Measurements from ENCODE around the gene WDR62.
"Not testable (repeated sequence)": the region's sequence is repeated elsewhere in the genome, so short reads cannot be mapped to it uniquely, and the experiment has no call there.

The WDR62 gene

DNA sequence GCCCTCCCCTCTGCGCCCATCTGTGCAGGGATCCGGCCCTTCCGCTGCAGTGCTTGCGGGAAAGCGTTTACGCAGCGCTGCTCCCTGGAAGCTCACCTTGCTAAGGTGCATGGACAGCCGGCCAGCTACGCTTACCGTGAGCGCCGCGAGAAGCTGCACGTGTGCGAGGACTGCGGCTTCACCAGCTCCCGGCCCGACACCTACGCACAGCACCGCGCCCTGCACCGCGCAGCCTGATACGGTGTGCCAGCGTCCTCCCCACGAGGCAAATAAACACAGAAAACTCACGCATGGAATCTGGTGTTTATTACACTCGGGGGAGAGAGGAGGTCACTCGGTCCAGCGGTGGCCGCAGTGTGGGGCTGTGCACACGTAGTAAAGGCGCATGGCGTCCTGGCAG lies 58.7 kb downstream of the WDR62 start:
- no peak for DNase-seq

DNA sequence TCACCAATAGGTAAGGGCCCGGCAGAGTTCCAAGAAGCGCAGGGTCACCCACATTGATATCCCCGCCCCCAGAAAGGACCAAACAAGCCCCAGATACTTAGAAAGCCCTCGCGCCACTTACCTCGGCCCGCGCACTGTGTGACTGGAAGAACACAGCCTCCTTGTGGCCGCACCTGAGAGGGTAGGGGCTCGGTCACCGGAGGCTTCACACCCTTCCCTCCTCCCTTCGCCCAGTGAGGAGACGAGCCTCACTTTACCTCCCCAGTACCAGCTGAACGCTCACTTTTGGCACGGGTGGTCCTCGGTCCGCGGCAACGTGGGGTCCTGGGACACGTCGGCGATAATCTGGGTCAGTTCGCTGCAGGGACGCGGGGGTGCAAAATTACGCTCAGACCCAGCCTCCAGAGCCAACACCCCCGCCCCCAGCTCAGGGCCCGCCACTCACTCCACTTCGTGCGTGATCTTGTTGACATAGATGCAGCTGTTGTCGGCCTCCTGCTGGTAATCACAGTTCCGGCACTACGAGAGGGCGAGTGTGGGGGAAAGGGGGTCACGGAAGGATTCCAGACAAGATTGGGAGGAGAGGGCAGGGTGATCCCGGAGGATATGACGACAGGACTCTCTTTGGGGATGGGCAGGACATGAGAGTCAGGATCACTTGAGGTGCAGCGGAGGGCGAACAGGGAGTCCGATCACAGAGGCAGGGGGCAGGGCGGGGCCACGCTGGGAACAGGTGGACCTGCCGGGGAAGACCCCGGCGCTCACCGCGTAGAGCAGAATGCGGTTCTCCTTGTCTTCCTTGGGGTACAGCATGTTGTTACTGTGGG lies 59.4 kb downstream of the WDR62 start:
- no peak for DNase-seq

DNA sequence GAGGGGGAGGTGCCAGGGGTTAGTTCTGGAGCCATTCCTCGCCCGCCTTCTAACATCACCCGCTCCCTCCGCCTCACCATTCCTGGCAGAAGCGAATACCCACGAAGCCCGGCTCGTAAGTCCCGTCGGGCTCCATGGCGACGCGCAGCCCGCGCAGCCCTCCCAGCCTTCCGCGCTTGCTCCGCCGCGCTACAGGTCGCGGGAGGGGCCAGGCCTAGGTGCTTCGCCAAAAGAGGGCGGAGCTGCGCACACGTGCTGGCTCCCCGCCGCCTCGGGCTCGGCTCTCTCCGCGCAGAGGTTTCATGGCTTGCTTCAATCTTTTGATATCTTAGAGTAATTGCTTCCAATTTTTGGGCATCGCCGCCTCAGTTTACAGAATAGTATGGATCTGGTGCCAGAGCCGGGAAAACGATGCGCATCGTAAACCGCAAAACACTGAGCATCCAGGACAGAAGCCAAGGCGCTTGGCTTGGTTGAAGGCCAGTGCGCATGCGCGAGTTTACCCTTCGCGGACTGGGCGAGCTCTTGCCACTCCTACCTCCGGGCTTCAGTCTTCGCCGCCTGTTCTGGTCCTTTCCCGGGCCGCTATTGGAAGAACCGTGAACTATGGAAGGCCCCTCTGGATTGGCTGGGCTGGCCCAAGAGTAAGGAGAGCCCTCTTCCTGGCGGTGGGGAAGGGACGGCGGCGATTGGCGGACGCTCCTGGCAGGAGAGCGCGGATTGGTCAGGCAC lies 60.2 kb downstream of the WDR62 start, which contains the start of gene POLR2I:
Gene POLR2I, minus strand, starts transcription at position 155 of the 732 bp plus-strand sequence. Its CDS starts 19 bp downstream, at position 136.
- DNase-seq: peak; percentile 100

DNA sequence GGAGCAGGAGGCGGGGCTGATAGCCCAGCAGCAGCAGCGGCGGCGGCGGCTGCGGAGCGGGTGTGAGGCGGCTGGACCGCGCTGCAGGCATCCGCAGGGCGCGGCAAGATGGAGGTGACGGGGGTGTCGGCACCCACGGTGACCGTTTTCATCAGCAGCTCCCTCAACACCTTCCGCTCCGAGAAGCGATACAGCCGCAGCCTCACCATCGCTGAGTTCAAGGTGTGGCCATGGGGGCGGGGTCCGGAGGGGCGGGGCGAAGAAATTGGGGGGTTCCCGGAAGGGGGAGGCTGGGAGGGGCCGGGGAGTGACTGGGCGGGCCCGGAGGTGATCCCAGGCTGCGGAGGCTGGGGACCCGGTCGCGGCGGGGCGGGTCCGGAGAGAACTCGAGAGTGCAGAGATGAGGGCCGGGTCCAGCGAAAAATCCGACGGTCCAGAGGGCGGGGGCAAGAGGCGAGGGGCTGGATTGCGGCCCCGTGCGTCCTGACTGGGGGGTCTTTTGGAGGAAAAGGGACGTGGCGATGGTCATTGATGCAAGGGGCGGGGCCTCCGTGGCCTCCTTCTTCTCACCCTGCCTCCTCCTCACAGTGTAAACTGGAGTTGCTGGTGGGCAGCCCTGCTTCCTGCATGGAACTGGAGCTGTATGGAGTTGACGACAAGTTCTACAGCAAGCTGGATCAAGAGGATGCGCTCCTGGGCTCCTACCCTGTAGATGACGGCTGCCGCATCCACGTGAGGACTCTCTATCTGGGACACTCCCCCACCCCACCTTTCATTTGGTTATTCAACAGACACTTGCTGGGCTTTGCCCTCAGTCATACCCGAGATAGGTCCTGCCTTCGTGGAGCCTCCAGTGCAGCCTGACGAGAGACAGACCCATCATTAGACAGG lies 61.0 kb downstream of the WDR62 start, which contains the start of gene TBCB:
Gene TBCB, plus strand, starts transcription at position 16 of the 891 bp plus-strand sequence. Its CDS starts 93 bp downstream, at position 109.
- peak; percentile 6 for DNase-seq

DNA sequence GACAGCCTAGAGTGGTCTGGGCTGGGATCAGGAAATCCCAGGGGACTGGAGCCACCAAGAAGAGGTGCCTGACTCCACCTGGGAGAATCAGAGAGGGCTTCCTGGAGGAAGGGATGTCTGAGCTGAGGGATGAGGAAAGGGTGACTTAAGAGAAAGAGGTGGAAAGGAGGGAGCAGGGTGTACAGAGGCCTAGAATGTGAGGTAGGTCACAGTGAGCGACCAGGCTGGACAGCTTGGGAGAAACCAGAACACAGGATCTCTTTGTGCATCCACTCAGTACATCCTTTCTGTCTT lies 61.6 kb downstream of the WDR62 start:
- DNase-seq: no peak

DNA sequence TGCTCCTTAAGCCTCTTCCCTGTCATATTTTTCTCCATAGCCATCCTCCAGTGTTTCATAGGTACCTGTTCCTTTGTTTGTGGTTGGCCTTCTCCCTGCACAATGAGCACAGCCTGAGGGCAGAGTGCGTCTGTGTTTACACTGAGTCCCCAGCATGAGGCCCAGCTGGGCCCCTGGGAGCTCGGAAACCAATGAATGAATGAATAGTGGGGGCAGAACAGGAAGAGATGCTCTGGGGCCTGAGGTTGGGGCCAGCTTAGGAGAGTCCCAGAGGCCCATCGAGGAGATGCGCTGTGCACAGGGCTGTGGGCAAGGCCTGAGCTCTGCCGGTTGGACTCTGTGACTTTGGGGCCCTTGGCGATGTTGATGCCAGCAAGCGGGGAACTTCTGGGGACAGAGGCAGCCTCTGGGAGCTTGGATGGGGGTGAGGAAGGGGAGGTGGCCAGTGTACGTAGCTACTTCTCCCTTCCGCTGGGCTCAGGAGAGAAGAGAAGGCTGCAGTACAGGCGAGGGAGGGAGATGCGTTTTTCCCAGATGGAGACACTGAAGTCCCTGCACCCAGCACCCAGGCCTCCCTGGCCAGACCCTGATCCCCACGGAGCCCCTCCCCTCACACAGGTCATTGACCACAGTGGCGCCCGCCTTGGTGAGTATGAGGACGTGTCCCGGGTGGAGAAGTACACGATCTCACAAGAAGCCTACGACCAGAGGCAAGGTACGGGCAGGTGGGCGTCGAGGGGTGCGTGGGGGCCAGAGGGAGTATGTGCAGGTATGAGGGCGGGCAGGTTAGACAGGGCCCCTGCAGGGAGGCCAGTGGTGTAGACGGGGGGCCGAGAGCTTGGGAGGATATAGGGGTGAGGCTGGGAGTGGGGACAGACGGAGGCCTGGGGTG lies 65.6 kb downstream of the WDR62 start:
- no peak for DNase-seq

DNA sequence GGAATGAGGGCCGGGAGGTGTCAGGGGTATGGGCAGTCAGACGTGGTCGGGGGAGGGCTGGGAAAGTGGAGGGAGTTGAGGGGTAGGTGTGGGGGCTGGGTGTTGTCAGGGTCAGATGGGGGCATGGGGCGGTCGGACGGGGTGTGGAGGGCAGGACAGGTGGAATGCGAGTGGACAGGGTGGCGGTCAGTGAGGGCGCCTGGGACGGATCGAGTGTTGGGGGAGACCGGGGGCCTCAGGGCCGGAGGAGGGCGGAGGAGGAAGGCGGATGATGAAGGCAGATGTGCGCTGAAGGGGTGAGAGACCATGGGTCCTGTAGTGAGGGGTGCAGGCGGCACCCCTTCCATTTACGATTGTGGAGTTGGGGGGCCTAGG lies 66.3 kb downstream of the WDR62 start:
- no peak for DNase-seq

DNA sequence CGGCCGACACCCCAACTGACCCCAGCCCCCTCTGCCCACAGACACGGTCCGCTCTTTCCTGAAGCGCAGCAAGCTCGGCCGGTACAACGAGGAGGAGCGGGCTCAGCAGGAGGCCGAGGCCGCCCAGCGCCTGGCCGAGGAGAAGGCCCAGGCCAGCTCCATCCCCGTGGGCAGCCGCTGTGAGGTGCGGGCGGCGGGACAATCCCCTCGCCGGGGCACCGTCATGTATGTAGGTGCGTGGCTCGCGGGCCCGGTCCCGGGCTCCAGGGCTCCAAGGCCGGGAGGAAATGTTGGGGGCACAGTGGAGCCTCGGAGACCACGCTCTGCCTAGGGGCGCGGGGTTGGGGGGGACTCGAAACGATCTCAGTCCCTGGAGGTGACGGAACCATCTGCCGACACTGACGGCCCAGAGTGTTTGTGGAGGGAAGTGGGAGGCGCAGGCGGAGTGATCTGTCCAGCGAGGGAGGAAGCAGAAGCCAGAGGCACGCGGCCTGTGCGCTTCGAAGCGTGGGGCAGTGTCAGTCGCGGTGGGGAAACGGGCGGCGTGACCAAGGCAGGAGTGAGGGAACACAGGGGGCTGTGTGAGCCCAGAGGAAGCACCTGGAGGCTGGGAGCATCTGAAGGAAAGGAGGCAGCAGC lies 66.9 kb downstream of the WDR62 start:
- no peak for DNase-seq

DNA sequence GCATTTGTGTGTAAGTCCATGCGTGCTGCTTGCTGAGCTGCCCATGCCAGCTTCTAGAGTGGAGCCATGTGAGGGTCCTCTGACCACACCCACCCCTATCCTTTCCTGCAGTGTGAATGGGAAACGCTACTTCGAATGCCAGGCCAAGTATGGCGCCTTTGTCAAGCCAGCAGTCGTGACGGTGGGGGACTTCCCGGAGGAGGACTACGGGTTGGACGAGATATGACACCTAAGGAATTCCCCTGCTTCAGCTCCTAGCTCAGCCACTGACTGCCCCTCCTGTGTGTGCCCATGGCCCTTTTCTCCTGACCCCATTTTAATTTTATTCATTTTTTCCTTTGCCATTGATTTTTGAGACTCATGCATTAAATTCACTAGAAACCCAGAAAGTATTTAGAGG lies 70.9 kb downstream of the WDR62 start:
- DNase-seq: no peak

DNA sequence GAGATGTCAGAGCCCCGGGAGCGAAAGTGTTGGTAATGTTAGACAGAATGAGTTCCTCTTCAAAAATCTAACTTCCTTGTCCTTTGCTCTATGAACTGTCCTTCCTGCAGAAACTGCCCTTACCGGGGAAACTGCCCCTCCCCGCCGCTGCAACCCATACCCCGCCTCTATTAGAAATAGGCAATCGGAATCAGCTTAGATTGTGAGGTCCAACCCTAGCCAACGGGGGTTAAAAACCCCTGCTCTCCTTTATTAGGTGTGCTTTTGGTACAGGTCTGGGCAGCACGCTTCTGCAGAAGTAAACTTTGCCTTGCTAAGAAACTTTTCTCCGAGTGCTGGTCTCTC lies 73.7 kb downstream of the WDR62 start:
- DNase-seq: peak; percentile 65

DNA sequence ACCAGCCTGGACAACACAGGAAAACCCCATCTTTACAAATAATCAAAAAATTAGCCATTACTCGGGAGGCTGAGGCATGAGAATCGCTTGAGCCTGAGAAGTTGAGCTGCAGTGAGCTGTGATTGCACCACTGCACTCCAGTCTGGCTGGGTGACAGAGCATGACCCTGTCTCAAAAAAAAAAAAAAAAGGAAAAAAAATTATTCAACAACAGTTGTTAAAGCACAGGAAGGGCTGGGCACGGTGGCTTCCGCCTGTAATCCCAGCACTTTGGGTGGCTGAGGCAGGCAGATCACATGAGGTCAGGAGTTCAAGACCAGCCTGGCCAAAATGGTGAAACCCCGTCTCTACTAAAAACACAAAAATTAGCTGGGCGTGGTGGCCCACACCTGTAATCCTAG lies 76.5 kb downstream of the WDR62 start:
- DNase-seq: peak; percentile 78

DNA sequence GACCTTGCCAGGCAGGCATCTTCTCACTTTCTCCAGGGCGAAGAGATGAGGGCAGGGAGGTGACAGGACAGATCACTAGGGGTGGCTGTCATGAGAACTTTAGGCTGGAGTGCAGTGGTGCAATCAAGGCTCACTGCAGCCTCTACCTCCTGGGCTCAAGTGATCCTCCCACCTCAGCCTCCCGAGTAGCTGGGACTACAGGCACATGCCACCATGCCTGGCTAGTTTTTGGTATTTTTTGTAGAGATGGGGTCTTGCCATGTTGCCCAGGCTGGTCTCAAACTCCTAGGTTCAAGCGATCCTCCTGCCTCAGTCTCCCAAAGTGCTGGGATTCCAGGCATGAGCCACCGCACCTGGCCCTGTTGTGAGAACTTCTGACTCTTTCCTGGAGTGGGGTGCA lies 80.2 kb downstream of the WDR62 start:
- DNase-seq: not testable (repeated sequence)

DNA sequence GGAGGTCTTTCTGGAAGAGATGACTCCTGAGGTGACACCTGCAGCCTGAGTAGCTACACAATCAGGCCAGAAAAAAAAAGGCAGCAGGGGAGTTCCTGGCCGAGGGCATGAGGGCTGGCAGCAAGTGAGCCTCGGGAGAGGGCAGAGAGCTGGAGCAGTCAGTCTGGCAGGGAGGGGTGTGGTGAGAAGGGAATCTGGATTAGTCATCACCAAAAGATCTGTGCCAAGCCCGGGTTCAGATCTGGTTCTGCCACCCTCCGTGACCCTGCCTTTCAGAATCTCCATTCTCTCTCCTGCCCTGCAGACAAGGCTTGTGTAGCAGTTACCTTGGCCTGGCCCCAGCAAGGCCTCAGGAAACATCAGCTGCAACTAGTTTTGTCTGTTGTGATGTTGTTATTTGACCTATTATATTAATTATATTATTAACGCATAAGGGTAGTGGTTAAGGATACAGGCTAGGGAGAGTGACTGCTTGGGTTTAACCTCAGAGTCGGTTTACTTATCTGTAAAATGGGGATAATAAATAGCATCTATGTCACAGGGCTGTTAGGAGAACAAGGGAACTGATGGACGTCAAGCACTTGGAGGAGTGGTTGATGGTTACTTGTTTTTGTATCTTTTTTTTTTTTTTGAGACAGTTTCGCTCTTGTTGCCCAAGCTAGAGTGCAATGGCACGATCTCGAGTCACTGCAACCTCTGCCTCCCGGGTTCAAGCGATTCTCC lies 82.4 kb downstream of the WDR62 start:
- peak; percentile 17 for DNase-seq

DNA sequence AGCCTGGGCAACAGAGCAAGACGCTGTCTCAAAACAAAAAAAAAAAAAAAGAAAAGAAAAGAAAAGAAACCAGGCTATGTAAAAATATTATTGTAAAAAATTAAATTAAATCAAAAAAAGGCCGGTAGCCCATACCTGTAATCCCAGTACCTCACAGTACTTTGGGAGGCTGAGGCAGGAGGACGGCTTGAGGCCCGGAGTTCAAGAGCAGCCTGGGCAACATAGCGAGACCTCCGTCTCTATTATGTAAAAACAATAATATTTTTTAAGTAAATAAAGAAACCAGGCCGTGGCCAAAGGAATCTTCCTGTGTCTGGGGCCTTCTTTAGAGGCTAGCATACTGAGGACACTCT lies 84.4 kb downstream of the WDR62 start:
- DNase-seq: no peak

DNA sequence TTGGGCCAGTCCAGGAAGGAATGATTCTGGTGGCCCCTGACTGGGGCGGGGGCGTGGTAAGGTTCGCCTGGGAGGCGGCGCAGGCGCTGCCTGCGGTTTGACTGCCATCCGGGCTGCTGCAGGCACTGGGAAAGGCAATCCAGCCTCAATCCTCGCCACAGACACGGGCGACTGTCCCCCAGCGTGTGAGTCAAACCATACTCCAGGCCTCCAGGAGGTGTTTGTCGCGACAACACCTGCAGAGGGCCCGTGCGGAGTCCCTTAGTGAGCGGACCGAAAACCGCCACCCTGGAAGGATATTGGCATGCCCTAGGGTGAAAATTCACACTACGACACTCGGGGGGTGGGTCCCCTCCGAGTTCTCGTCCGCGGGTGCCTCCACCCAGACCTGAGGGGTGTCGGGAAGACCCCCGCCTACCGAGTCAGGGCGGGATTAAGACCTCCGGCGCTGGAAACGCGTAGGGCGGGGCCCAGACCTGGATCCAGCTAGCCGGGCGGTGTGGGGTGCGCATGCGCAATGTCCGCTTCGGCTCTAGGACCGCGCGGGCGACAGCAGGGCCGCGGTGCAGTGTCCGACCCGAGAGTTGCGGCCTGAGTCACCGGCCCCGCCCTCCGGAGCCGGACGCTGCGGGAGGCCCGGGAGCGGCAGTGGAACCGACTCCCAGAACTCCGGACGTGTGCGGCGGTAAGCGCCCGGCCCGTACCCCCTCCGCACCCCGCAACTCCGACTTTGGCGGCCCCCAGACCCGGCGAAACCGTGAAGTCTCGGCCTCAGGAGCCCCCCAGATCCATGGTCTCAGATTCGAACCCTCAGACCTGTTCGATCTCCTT lies 85.0 kb downstream of the WDR62 start, which contains the start of gene CAPNS1:
Gene CAPNS1, plus strand, starts transcription at position 594 of the 831 bp plus-strand sequence. CDS start 946 bp downstream, outside the sequence.
- peak; percentile 97 for DNase-seq

DNA sequence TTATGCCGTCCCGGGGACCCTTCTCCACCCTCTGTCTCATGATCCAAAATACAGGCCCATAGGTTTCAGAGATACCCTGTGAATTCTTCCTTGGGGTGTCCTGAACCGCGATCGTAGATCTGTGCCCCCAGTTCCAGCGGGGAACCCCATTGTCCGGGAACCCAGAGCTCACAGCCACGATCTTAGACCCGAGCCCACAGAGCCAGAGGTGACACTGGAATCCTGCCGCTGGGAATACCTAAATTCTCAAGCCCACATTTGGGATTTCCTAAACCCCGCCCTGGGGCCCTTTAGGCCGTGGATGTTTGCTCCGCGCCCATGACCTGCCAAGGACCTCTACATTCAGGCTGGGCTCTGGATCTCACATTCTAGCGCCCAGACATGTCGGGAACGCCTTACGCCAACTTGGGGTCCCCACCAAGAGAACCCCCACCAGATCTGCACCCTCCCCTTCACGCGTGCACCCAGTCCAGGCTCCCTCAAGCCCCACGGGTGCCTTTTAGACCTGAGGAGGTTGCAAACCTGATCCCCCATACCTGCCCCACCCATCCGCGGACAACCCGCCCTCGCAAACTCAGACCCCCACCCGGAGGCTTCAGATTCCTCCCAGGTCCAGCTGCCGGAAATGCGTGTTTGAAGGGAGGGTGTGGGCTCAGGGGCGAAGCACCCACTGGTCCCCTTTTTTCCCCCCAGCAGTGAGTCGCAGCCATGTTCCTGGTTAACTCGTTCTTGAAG lies 85.8 kb downstream of the WDR62 start:
- DNase-seq: peak; percentile 56

DNA sequence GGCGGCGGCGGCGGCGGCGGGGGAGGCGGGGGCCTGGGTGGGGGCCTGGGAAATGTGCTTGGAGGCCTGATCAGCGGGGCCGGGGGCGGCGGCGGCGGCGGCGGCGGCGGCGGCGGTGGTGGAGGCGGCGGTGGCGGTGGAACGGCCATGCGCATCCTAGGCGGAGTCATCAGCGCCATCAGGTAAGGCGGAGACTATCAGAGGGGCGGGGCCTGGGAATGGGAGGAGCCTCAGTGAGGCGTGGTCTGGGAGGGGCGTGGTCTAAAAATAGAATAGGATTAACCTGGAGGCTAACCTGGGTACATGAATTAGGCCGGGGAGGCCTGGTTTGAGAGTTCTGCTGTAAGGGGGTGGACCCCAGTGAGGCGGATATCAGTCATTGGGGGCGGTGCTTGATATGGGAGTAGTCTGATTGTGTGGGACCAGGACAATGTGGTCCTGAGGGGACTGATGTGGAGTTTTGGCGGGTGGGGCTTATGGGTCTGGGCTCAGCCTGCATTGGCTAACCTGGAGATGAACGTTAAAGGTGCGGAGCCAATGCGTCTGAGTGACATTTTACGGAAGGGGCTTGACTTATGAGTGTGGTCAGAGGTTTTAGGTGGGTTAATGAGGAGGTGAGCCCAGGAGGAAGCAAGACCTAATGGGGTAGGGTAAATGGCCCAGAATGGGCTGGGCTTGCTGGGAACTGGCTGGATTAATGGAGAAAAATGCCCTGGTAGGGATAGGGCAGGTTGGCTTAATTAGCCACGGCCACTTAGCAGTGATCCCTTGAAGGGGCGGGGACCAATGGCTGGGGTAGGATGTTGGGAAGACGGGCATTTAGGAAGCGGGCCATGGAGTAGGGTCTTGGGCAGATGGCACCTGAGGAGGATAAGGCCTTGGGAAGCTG lies 86.6 kb downstream of the WDR62 start:
- peak; percentile 86 for DNase-seq

DNA sequence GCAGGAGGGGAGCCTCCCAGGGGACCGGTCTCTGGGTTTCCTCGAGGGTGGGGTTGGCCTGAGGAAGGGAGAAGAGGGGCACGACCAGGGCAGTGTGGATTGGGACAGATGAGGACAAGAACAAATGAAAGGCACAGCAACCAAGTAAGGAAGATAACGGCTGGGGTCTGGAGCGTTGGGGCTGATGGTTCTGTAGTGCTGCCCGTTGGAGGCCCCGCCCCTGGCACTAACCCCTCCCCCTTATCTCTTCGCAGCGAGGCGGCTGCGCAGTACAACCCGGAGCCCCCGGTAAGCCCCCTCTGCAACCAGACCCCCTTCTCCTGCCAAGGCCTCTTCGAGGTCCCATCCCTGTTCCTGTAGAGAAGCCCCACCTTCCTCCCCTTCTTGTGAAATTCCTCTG lies 87.3 kb downstream of the WDR62 start:
- no peak for DNase-seq
